H1 (cell line): Measurements from ENCODE around the gene GCNT1. TPM values are rescaled to one million over a fixed set of nuclear protein-coding genes. Genes with fewer than 3 reads are reported as not detected.

Experiments used
- EP300 ChIP-seq, 2 experiments: IDR thresholded peaks; 1 replicate in 1 of 2; 2 replicates in 1 of 2; pipeline ENCODE4 v1.6.1; 2011 to 2012; ENCODE audit warnings: low read depth in 2 of 2, low read length in 2 of 2, mild to moderate bottlenecking in 2 of 2, borderline replicate concordance in 1 of 2, inconsistent platforms in 1 of 2, moderate library complexity in 1 of 2
- FOSL1 ChIP-seq: IDR thresholded peaks from 2 replicates; pipeline ENCODE4 v1.6.1; 2011; ENCODE audit warnings: mild to moderate bottlenecking, low read depth, low read length, moderate library complexity; ENCODE audit not compliant: insufficient read depth
- KDM5A ChIP-seq: fragments of 200-600 bp; IDR thresholded peaks from 2 replicates; pipeline ENCODE4 v1.7.1; 2012; ENCODE audit warnings: mild to moderate bottlenecking, low read length, inconsistent platforms, mixed read lengths
- POU5F1 ChIP-seq: IDR thresholded peaks from 2 replicates; pipeline ENCODE4 v1.6.1; 2011; ENCODE audit warnings: low read depth, mild to moderate bottlenecking, low read length, moderate library complexity
- TCF12 ChIP-seq: IDR thresholded peaks from 2 replicates; pipeline ENCODE4 v1.6.1; 2011; ENCODE audit warnings: low read depth, mild to moderate bottlenecking, low read length
- polyA plus RNA-seq, 7 experiments: library from polyadenylated mRNA; depleted of rRNA in 3 of 7; stranded (reverse) in 5 of 7; unstranded in 2 of 7; fragments of >200 nt in 5 of 7; fragments of 200-250 nt in 2 of 7; gene quantifications; 1 replicate in 5 of 7; 2 replicates in 1 of 7; 4 replicates in 1 of 7; pipeline versions ENCODE4 v1.2.1 to v1.2.3, GENCODE V29; 2011 to 2013; ENCODE audit warnings: missing spikeins in 2 of 7, mixed read lengths in 2 of 7
- total RNA-seq: library from RNA; stranded (reverse); fragmentation: NEBNext Ultra II Directional; extraction: Animal tissue kit (Norgen Biotek cat#: 25700); gene quantifications from 2 replicates; pipeline ENCODE4 v1.2.1, GENCODE V29; 2021
- TF ChIP-seq, protein P1 (sequence below): IDR thresholded peaks from 2 replicates; pipeline ENCODE4 v1.6.1; 2012; ENCODE audit warnings: inconsistent platforms

The GCNT1 gene
- total and polyA plus RNA-seq, 2 of the 8 experiments (the other 6 are each of a cell fraction or from before 2014, with no cell fraction given) = 13.0 to 16.5 TPM

DNA sequence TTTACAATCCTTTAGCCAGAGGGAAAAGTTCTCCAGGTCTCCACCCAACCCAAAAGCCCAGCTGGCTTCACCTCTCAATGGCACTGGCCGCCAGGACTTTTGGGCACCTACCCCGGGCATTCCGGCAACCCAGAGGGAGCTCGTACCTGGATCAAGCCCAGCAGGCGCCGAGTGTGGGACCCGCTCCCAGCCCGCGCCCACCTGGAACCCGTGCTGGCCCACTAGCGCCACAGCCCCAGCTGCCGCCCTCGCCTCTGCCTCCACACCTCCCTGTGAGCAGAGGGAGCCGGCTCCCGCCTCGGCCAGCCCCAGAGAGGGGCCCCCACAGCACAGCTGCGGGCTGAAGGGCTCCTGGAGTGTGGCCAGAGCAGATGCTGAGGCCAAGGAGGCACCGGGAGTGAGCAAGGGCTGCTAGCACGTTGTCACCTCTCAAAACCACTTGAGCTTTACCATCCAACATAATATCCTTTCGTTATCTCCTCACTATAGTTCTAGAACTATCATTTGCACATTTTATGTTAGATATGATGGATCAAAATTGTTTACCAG, 69.7 kb downstream of the GCNT1 start (continued):
- TF ChIP-seq POU5F1 (no peak), FOSL1 (no peak), EP300 (IDR thresholded peaks at IDR 0.05; ENCODE audit: borderline replicate concordance in 1 of 2, low read depth in 2 of 2, low read length in 2 of 2) (no peak), KDM5A (no peak), TCF12 (no peak)
- TF ChIP-seq, protein P1, sequence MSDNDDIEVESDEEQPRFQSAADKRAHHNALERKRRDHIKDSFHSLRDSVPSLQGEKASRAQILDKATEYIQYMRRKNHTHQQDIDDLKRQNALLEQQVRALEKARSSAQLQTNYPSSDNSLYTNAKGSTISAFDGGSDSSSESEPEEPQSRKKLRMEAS = no peak
